Activated T-helper 1 cell treated with Interleukin-2 at 50 U/mL for 16 hours (primary cell): ENCODE data around the gene C2orf49.

ENCODE experiments used
- DNase-seq: peaks from one replicate; pipeline ENCODE4 v3.0.0-alpha.2; 2020; ENCODE audit warnings: low read depth

Gene C2orf49

GRCh38 chr2:105362862-105363591, 25.7 kb downstream of the C2orf49 start:
- no peak for DNase-seq

- no peak for DNase-seq
Observed at GRCh38 chr2:105364436-105365139, 27.2 kb downstream of the C2orf49 start.

DNA sequence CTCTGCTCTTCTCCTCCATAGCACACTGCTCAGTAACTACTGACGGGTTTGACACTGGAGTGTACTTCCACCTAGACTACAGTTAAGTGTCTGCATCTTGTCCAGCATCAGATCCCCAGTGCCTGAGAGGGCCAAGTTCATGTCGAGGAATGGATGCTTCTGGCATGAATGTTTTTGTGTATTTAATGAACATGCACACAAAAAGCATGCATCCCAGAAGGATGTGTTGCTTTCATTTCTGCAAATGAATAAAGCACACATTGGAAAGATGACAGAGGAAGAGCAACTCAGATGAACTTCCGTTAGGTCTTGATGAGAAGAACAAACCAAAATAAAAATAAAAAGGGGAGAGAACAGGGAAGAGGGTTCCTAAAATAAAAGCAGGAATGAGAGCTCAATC, 27.9 kb downstream of the C2orf49 start:
- no peak for DNase-seq

DNA sequence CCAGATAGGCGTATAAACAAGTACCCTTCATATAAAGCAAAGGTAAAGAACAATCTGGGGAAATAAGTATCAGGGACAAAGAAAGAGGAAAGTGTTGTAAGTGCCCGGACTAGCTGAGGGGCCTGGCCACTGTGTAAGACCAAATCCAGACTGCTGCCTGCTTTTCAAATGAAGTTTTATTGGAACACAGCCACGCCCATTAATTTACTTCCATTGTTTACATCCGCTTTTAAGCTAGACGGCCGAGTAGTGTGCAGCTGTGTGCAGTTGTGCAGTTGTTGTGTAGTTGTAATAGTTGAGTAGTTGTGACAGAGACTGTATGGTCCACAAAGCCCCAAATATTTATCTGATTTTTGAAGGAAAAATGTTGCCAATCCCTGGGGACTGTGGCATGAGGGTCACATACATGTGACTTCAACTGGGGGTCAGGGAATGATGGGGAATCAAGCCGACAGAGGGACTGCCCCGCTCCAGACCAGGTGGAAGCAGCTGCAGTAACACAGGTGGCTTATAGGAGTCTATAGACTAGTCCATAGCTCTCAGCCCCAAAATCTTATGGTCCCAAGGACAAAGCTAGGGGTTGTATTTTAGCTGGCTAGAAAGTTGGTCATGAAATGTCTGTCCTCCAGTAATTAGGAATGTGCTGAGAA, 31.5 kb downstream of the C2orf49 start:
- no peak for DNase-seq

- DNase-seq, result peak; percentile 70
Observed at GRCh38 chr2:105369777-105370690, 32.7 kb downstream of the C2orf49 start.

GRCh38 chr2:105371156-105371555, 33.8 kb downstream of the C2orf49 start:
- no peak for DNase-seq

- DNase-seq, result no peak
Observed at GRCh38 chr2:105371810-105372209, 34.5 kb downstream of the C2orf49 start.

- DNase-seq, result no peak
Observed at GRCh38 chr2:105373344-105373781, 36.0 kb downstream of the C2orf49 start.

GRCh38 chr2:105373895-105374401, 36.6 kb downstream of the C2orf49 start:
- DNase-seq, result no peak

- no peak for DNase-seq
Observed at GRCh38 chr2:105375001-105375561, 37.7 kb downstream of the C2orf49 start.

DNA sequence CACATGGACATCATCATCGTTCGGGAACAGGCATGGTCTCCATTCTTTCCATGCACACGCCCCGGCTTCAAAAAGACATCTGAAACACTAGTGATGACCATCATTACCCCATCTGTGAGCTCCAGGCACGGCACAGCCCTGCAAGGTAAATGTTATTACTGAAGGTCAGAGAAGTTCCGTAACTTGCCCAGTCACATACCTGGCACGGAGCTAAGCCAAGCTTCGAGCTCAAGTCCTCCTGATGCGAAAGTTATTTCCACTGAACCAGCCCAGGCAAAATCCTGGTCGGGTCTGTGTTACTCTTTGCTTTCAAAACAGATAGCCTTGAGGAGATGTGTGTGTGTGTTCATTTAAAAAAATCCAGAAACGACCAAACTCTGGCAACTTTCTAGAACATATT, 38.7 kb downstream of the C2orf49 start:
- DNase-seq, result no peak

- DNase-seq, result no peak
Observed at GRCh38 chr2:105376789-105377240, 39.5 kb downstream of the C2orf49 start.

- DNase-seq, result no peak
Observed at GRCh38 chr2:105377871-105378270, 40.5 kb downstream of the C2orf49 start.

- no peak for DNase-seq
Observed at GRCh38 chr2:105378276-105378840, 41.0 kb downstream of the C2orf49 start.

DNA sequence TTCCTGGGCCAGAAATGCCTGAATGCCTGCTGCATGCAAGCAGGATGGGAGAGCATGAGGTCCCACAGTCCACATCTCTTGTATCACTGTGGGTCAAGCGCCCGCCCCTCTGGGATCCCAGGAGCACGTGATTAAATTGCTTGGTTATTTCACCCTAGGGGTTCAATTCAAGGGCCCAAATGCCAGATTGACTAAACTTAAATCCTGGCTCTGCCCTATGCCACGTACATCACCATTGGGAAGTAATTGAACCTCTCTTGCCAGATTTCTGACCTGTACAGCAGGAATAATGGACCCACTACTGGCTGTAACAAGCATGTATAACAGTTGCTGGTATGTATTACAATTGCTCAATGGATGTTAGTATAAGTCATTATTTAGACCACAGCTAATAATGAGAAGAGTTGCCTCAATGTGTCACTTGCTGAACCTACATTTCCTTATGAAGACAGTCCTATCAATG, 41.6 kb downstream of the C2orf49 start:
- no peak for DNase-seq

- no peak for DNase-seq
Observed at GRCh38 chr2:105379741-105380186, 42.4 kb downstream of the C2orf49 start.

- DNase-seq, result no peak
Observed at GRCh38 chr2:105380432-105381100, 43.2 kb downstream of the C2orf49 start.

DNA sequence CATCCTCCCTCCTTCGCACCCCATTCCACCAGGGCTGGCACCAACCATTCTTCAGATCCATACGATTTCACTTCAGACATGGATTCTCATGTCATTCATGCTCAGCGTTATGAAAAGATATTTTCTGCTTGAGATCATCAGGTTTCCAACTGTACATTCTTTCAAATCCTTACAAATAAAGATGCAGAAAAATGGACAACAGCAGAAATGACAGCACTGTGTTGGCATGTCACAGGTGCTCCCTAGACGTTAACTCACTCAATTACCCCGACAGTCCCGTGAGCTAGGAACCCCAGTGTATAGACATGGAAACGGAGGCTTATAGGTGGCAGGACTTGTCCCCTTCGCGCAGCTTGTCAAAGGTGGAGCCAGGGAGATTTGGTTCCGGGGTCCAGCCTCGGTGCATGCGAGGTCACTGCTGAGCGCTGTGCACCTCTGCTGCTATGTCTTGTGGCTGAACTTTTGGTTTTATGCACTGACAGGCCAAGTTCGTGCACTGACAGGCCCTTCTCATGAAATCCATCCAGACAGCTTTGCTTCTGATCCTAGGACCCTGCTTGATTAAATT, 43.8 kb downstream of the C2orf49 start:
- DNase-seq, result no peak

DNA sequence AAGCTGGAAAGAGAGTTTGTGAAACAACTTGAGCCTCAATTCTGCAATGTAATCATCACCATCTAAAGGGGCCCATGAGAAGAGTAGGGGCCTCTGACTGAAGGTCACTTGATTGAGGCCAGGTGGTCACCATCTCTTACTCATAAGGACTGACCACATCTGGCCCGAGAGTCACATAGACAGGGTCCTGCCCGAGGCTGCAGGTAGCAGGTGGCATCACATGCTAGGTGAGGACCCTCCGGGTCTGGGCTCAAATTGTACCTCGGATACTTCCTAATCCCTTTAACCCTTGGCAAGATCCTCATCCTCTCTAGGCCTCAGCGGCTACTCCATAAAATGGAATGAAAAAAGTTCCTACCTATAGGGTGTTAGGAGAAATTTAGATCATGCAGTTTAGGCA, 44.8 kb downstream of the C2orf49 start:
- no peak for DNase-seq
